GM12878 (cell line): ENCODE data around the gene LRRC40.

Experiments used
- FOXM1 ChIP-seq: IDR thresholded peaks from 2 replicates; pipeline ENCODE4 v1.6.1; 2012; ENCODE audit warnings: low read depth, mild to moderate bottlenecking, inconsistent platforms, low read length, moderate library complexity
- IRF3 ChIP-seq: fragments of 450-650 bp; IDR thresholded peaks from 2 replicates; pipeline ENCODE4 v1.6.1; 2014; ENCODE audit warnings: mild to moderate bottlenecking
- LARP7 ChIP-seq: fragments of 450-650 bp; IDR thresholded peaks from 2 replicates; pipeline ENCODE4 v1.6.1; 2017; ENCODE audit warnings: mild to moderate bottlenecking
- RFX5 ChIP-seq: IDR thresholded peaks from 2 replicates; pipeline ENCODE4 v1.6.1; 2011; ENCODE audit warnings: low read depth, low read length, improper control_type of control experiment
- SIN3A ChIP-seq: IDR thresholded peaks from 2 replicates; pipeline ENCODE4 v1.6.1; 2012; ENCODE audit warnings: low read depth, low read length, improper control_type of control experiment
- ZNF217 ChIP-seq: fragments of 450-650 bp; IDR thresholded peaks from 2 replicates; pipeline ENCODE4 v1.6.1; 2017; ENCODE audit warnings: antibody characterized with exemption, mild to moderate bottlenecking
- TF ChIP-seq, protein P1 (sequence below), 3 experiments: IDR thresholded peaks in 2 of 3; conservative IDR thresholded peaks in 1 of 3; 2 replicates each; pipeline ENCODE4 v1.5.1; 2011; ENCODE audit warnings: low read depth in 3 of 3, low read length in 3 of 3, mild to moderate bottlenecking in 3 of 3, control low read depth in 2 of 3, moderate library complexity in 2 of 3, inconsistent platforms in 1 of 3, mixed read lengths in 1 of 3; ENCODE audit not compliant: control insufficient read depth in 2 of 3, insufficient read depth in 1 of 3; ENCODE audit errors: extremely low read depth in 1 of 3

- no peak for TF ChIP-seq RFX5
- TF ChIP-seq SIN3A, result no peak
- no peak for TF ChIP-seq FOXM1
- TF ChIP-seq, protein P1, sequence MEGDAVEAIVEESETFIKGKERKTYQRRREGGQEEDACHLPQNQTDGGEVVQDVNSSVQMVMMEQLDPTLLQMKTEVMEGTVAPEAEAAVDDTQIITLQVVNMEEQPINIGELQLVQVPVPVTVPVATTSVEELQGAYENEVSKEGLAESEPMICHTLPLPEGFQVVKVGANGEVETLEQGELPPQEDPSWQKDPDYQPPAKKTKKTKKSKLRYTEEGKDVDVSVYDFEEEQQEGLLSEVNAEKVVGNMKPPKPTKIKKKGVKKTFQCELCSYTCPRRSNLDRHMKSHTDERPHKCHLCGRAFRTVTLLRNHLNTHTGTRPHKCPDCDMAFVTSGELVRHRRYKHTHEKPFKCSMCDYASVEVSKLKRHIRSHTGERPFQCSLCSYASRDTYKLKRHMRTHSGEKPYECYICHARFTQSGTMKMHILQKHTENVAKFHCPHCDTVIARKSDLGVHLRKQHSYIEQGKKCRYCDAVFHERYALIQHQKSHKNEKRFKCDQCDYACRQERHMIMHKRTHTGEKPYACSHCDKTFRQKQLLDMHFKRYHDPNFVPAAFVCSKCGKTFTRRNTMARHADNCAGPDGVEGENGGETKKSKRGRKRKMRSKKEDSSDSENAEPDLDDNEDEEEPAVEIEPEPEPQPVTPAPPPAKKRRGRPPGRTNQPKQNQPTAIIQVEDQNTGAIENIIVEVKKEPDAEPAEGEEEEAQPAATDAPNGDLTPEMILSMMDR (IDR thresholded peaks at IDR 0.05 in 2 of 3, conservative IDR thresholded peaks at IDR 0.05 in 1 of 3; ENCODE audit: control insufficient read depth in 2 of 3, extremely low read depth in 1 of 3, insufficient read depth in 1 of 3, low read depth in 3 of 3, low read length in 3 of 3), result no peak
- TF ChIP-seq ZNF217, result no peak
- TF ChIP-seq LARP7, result no peak
- TF ChIP-seq IRF3, result no peak
Observed at GRCh38 chr1:70115315-70115714, 90.1 kb downstream of the LRRC40 start.
